Uterus (tissue), 4 donors: Measurements from ENCODE around the gene JMJD4. TPM values are rescaled to one million over a fixed set of nuclear protein-coding genes. Genes with fewer than 3 reads are reported as not detected.
A peak's percentile ranks its signal among the peaks of the same experiment; 100 is the strongest.

Experiments
- DNase-seq, 2 donors: peaks; one replicate each; pipeline ENCODE4 v3.0.0-alpha.2; 2019 to 2020
- H3K27ac ChIP-seq, 2 donors: fragments of 200-600 bp; sonication (generic); 1 replicate in 1 of 2; 2 replicates in 1 of 2; pipeline ENCODE4 v1.5.1; 2016 to 2018
- H3K27me3 ChIP-seq, 2 donors: fragments of 200-600 bp; sonication (generic); one replicate each; pipeline ENCODE4 v1.5.1; 2018 to 2019; ENCODE audit warnings: control low read depth in 1 of 2
- H3K36me3 ChIP-seq, 2 donors: fragments of 200-600 bp; sonication (generic); one replicate each; pipeline ENCODE4 v1.5.1; 2019; ENCODE audit warnings: control low read depth in 1 of 2
- H3K4me1 ChIP-seq, 2 donors: fragments of 200-600 bp; sonication (generic); one replicate each; pipeline ENCODE4 v1.5.1; 2018 to 2019; ENCODE audit warnings: control low read depth in 1 of 2
- H3K4me3 ChIP-seq, 2 donors: fragments of 200-600 bp; sonication (generic); 1 replicate in 1 of 2; 2 replicates in 1 of 2; pipeline ENCODE4 v1.5.1; 2018 to 2019; ENCODE audit warnings: mild to moderate bottlenecking in 1 of 2
- H3K9me3 ChIP-seq, 2 donors: fragments of 200-600 bp; sonication (generic); one replicate each; pipeline ENCODE4 v1.5.1; 2019; ENCODE audit warnings: control low read depth in 1 of 2
- POLR2A ChIP-seq, 2 donors: fragments of 450-650 bp; IDR thresholded peaks; one replicate each; pipeline ENCODE4 v1.6.1; 2016; ENCODE audit warnings: antibody characterized with exemption in 2 of 2, mild to moderate bottlenecking in 1 of 2, moderate library complexity in 1 of 2
- intact Hi-C: fragments of 100-400 bp; cut with DNase I; formaldehyde crosslinking; loops from one replicate; pipeline ENCODE4 v1.15.1; 2023; ENCODE audit warnings: low total_unique reads
- total RNA-seq, 4 donors: library from RNA; depleted of rRNA in 3 of 4; stranded (reverse); fragments of >200 nt in 3 of 4; gene quantifications; one replicate each; pipeline versions ENCODE4 v1.1.0 to v1.2.4, GENCODE V29; 2014 to 2023
- TF ChIP-seq, protein P1 (sequence below), 4 experiments: fragments of 200-600 bp in 2 of 4; fragments of 450-650 bp in 2 of 4; sonication (generic) in 2 of 4; IDR thresholded peaks; one replicate each; pipeline ENCODE4 v1.5.1; 2016 to 2019; ENCODE audit warnings: antibody characterized with exemption in 4 of 4, mild to moderate bottlenecking in 2 of 4, moderate library complexity in 1 of 4
- donor health status: DM: yes; HTN: yes; CAD: no.

JMJD4 gene
- total RNA-seq, 4 donors from 2014 or later: 5.0 to 29.6 (median 15.7) TPM

DNA sequence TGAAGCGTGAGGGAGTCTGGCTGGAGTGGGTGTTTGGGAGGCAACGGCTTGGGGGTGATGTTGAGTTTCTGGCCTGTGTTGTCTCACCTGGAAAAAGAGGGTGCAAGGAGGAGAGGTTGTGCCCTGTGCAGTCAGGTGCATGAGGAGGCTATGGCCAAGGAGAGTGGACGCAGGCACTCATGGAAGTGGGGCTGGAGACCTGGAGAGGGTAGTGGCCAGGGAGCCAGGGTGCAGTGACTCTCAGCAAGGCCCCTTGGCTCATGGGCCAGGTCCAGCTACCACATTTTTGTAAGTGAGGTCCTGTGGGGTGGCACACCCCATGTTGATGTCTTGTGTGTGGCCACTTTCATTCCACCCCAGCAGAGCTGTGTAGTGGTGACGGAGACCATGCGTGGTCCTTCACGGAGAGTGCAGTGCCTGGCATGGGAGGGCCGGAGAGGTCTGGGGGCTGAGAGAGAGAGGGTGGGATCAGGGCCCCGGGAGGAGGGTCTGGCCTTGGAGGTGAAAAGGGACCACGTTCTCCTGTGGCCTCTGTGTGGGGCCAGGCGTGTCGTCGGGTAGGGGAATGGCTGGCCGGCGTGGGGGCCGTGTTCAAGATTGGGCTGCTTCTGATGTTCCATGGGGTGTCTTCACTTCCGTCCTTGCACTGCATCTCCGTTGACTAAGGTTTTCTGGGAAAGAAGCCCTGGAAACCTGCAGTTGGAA, 6.2 kb upstream of the JMJD4 start:
- DNase-seq: no peak
- Histone ChIP-seq H3K4me3 (no peak overlapping the region), H3K27ac (no peak overlapping the region), H3K27me3 (no peaks in the 10 kb centered on the region), H3K9me3 (no peaks in the 10 kb centered on the region), H3K36me3 (no peaks in the 10 kb centered on the region), H3K4me1 (peaks cover 5 to 8% of the 10 kb centered on the region in 2 donors)
- intact Hi-C loops: no loop called here
- TF ChIP-seq, protein P1, sequence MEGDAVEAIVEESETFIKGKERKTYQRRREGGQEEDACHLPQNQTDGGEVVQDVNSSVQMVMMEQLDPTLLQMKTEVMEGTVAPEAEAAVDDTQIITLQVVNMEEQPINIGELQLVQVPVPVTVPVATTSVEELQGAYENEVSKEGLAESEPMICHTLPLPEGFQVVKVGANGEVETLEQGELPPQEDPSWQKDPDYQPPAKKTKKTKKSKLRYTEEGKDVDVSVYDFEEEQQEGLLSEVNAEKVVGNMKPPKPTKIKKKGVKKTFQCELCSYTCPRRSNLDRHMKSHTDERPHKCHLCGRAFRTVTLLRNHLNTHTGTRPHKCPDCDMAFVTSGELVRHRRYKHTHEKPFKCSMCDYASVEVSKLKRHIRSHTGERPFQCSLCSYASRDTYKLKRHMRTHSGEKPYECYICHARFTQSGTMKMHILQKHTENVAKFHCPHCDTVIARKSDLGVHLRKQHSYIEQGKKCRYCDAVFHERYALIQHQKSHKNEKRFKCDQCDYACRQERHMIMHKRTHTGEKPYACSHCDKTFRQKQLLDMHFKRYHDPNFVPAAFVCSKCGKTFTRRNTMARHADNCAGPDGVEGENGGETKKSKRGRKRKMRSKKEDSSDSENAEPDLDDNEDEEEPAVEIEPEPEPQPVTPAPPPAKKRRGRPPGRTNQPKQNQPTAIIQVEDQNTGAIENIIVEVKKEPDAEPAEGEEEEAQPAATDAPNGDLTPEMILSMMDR (IDR thresholded peaks at IDR 0.05): no peak
- no peak for TF ChIP-seq POLR2A (IDR thresholded peaks at IDR 0.05)

DNA sequence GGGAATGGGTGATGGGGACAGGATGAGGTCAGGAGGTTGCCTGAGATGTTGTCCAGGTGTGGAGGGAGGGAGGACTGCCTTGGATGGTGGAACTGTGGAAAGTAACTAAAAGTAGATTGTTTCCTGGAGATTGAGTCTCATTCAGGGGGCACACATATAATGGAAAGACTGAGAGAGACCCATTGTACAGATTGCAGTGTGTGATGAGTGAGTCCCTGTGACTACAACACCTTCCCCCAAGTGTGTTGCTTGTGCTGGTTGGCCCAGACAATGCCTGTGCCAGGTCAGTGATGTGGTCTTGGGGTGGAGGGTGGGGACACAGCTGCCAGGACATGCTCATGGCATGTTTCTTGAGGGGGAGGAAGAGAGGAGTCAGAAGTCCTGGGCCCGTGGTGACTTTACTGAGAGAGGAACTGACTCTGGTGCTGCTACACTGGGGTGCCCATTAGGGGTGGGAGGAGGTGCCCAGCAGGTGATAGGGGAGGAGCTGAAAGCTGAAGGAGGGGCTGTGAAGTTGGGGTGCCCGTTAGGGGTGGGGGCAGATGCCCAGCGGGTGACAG, 5.4 kb upstream of the JMJD4 start:
- Histone ChIP-seq H3K36me3 (no peaks in the 10 kb centered on the region), H3K9me3 (no peaks in the 10 kb centered on the region), H3K27ac (peak overlapping the region in 1 of 2 donors; percentile 19), H3K27me3 (no peaks in the 10 kb centered on the region), H3K4me1 (peaks cover 0 to under 1% of the 10 kb centered on the region in 2 donors), H3K4me3 (no peak overlapping the region)
- TF ChIP-seq, protein P1 (IDR thresholded peaks at IDR 0.05): no peak
- TF ChIP-seq POLR2A (IDR thresholded peaks at IDR 0.05): no peak
- no peak for DNase-seq
- intact Hi-C loops: no loop called here

DNA sequence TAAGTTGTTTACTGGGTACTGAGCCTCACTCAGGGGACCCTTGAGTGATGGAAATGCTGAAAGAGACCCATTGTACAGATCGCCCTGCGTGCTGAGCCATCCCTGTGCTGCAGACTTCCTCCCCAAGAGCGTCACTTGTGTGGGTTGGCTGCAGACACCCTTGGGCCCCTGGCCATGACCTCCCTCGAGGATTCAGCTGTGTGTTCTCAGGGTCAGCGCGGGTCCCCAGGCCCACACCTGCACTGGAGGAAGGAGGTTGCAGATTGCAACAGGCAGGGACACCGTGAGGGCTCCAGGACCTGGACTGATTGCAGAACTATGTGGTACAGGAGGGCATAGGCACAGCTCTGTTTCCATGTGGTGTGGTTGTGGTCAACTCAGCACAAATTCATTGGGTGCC, 4.5 kb upstream of the JMJD4 start:
- no peaks in the 10 kb centered on the region for H3K9me3 ChIP-seq
- intact Hi-C loops: no loop called here
- no peak for DNase-seq
- H3K27ac ChIP-seq: no peak overlapping the region
- H3K4me1 ChIP-seq: no peaks in the 10 kb centered on the region
- TF ChIP-seq, protein P1 (IDR thresholded peaks at IDR 0.05): no peak
- TF ChIP-seq POLR2A (IDR thresholded peaks at IDR 0.05): no peak
- no peaks in the 10 kb centered on the region for H3K36me3 ChIP-seq
- H3K4me3 ChIP-seq: no peak overlapping the region
- no peaks in the 10 kb centered on the region for H3K27me3 ChIP-seq

DNA sequence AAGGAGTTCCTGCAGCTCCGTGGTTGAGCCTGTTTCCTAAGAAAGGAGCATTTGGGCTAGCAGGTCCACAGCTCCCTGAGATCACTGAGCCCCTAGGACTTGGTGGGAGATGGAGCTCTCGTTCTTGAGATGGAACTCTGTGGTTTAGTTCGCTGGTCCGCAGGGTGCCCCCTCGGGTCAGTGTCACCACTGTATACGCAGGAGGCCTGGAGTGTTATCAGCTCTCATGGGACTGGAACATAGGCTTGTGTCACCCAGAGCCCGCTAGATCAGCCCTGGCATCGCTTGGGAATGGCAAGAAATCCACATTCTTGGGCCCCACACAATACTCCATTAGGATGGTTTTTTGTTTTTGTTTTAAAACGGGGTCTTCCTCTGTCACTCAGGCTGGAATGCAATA, 3.7 kb upstream of the JMJD4 start:
- peaks cover 0 to 2% of the 10 kb centered on the region in 2 donors for H3K4me1 ChIP-seq
- no peaks in the 10 kb centered on the region for H3K36me3 ChIP-seq
- H3K27me3 ChIP-seq: no peaks in the 10 kb centered on the region
- DNase-seq: no peak
- H3K4me3 ChIP-seq: no peak overlapping the region
- H3K9me3 ChIP-seq: no peaks in the 10 kb centered on the region
- no peak overlapping the region for H3K27ac ChIP-seq
- intact Hi-C loops: no loop called here
- no peak for TF ChIP-seq POLR2A (IDR thresholded peaks at IDR 0.05)
- TF ChIP-seq, protein P1 (IDR thresholded peaks at IDR 0.05): no peak

DNA sequence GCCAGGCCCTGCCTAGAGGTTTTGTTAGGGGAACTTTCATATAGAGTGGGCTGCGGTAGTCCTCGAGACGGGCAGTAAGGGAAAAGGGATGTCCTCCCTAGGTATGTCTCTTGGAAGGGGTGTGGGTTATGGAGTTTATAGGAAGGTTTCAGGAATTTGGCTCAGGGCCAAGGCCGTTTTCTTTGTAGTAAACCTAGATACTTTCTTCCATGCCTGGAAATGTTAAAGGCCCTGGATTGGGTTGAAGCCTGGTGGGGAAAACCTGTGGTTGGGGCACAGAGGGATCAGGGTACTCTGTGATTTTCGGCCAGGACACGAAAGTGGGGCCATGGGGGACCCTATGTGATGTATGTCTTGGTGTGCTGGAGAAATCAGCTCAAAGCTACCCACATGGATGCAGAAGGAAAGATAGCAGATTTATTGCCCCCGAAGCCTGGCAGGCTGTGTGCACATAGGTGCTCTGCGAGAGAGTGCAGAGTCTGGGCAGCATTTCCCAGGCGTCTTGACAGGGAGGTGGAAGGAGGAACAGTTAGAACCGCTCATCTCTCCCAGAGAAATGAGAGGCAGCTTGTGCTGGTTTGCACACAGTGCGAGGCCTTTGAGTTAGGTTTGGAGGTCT, 1.8 kb upstream of the JMJD4 start:
- Histone ChIP-seq H3K4me1 (peaks cover 0 to 5% of the 10 kb centered on the region in 2 donors), H3K9me3 (no peaks in the 10 kb centered on the region), H3K4me3 (peak overlapping the region in 1 of 2 donors; percentile 76), H3K36me3 (no peaks in the 10 kb centered on the region), H3K27ac (no peak overlapping the region), H3K27me3 (no peaks in the 10 kb centered on the region)
- DNase-seq: no peak
- TF ChIP-seq POLR2A (IDR thresholded peaks at IDR 0.05): no peak
- TF ChIP-seq, protein P1 (IDR thresholded peaks at IDR 0.05): no peak
- intact Hi-C loops: no loop called here
